Endothelial cell of umbilical vein (primary cell): ENCODE measurements around the gene THSD4.

Source experiments
- EZH2 ChIP-seq: IDR thresholded peaks from 2 replicates; pipeline ENCODE4 v1.6.1; 2012; ENCODE audit warnings: borderline replicate concordance, low read depth, mild to moderate bottlenecking, moderate library complexity, low read length, inconsistent platforms; ENCODE audit not compliant: severe bottlenecking
- FOS ChIP-seq: IDR thresholded peaks from 2 replicates; pipeline ENCODE4 v1.6.1; 2011; ENCODE audit warnings: mild to moderate bottlenecking, low read length, moderate library complexity, borderline replicate concordance; ENCODE audit not compliant: insufficient read depth
- GATA2 ChIP-seq: IDR thresholded peaks from 2 replicates; pipeline ENCODE4 v1.7.0; 2011; ENCODE audit warnings: low read depth, mild to moderate bottlenecking, moderate library complexity, mixed read lengths, low read length; ENCODE audit not compliant: insufficient read length, insufficient read depth
- POLR2A ChIP-seq: IDR thresholded peaks from 2 replicates; pipeline ENCODE4 v1.6.1; 2012; ENCODE audit warnings: low read depth, mild to moderate bottlenecking, control low read depth, low read length
- TF ChIP-seq, protein P1 (sequence below), 2 donors: IDR thresholded peaks; 1 replicate in 1 of 2; 2 replicates in 1 of 2; pipeline ENCODE4 v1.5.1; 2011; ENCODE audit warnings: low read length in 2 of 2, mild to moderate bottlenecking in 2 of 2, moderate library complexity in 2 of 2, control low read depth in 1 of 2, inconsistent platforms in 1 of 2, low read depth in 1 of 2; ENCODE audit not compliant: insufficient read depth in 1 of 2; ENCODE audit errors: extremely low read depth in 1 of 2

- TF ChIP-seq, protein P1, sequence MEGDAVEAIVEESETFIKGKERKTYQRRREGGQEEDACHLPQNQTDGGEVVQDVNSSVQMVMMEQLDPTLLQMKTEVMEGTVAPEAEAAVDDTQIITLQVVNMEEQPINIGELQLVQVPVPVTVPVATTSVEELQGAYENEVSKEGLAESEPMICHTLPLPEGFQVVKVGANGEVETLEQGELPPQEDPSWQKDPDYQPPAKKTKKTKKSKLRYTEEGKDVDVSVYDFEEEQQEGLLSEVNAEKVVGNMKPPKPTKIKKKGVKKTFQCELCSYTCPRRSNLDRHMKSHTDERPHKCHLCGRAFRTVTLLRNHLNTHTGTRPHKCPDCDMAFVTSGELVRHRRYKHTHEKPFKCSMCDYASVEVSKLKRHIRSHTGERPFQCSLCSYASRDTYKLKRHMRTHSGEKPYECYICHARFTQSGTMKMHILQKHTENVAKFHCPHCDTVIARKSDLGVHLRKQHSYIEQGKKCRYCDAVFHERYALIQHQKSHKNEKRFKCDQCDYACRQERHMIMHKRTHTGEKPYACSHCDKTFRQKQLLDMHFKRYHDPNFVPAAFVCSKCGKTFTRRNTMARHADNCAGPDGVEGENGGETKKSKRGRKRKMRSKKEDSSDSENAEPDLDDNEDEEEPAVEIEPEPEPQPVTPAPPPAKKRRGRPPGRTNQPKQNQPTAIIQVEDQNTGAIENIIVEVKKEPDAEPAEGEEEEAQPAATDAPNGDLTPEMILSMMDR (IDR thresholded peaks at IDR 0.05; ENCODE audit: extremely low read depth in 1 of 2, insufficient read depth in 1 of 2, low read depth in 1 of 2, low read length in 2 of 2): no peak
- no peak for TF ChIP-seq FOS
- TF ChIP-seq POLR2A: no peak
- no peak for TF ChIP-seq GATA2
- TF ChIP-seq EZH2: no peak
These were observed 642.7 kb downstream of the THSD4 start for GRCh38 chr15:71757741-71758530.
